Epithelial cell of esophagus (primary cell): ENCODE data around the gene EQTN.

Experiments
- DNase-seq: peaks from one replicate; pipeline ENCODE4 v3.0.0; 2010; ENCODE audit warnings: low read depth
- H3K4me3 ChIP-seq: 2 replicates; pipeline ENCODE4 v1.5.1; 2011; ENCODE audit warnings: mild to moderate bottlenecking, low read length, control low read depth
- CTCF ChIP-seq: IDR thresholded peaks from 2 replicates; pipeline ENCODE4 v1.5.1; 2011; ENCODE audit warnings: low read depth, mild to moderate bottlenecking, low read length, control low read depth, inconsistent platforms; ENCODE audit not compliant: insufficient read depth; ENCODE audit errors: missing control alignments

Gene EQTN

DNA sequence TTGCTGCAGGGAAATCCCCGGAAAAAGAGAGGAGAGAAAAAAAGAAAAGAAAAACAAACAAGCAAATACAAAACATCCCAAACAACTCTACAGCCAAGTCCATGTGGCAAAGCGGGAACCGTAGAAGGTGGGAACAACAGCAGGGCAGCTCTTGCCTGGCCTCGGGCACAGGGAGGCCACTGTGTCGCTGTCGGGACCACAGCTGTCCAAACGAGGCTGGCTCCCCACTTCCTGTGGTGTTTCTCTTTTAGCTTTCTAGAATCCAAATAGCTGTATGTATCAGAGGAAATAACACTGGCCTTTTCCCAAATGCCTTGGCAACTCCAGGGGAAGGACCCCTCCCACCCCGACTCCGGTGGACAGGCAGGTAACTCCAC lies 41.6 kb upstream of the EQTN start:
- H3K4me3 ChIP-seq, result no peak overlapping the region
- no peak for TF ChIP-seq CTCF
- DNase-seq, result no peak

DNA sequence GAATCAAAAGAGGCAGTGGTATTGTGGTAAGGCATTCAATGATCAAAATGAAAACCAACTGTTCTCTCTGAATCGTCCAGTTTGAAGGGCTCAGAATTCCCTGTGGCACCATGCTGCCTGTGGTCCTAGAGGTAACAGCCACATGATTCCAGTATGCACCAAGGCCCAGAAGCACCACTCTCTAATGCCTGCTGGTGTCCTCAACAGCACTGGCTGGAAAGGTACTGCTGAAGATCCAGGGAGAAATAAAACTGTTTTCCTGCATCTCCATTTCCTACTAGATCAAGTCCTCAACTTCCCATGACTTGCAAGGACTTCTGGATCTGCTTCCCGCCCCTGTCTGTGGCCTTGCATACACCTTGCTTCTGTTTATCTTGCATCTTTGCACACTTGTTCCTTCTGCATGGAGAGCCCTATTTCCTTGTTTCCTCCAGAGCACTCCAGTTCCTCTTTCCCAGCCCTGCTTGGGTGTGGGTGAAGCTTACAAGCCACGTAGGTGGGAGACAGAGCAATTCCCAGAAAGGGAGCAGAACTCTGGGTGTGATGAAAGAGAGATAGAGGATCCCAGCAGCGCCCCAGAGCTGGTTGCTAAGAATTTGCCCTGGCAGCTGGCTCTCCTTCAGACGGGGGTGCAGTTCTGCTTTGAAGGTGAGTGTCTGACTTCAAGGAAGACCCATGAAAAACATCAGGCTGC lies 41.0 kb upstream of the EQTN start:
- TF ChIP-seq CTCF, result no peak
- no peak for DNase-seq
- H3K4me3 ChIP-seq, result no peak overlapping the region

DNA sequence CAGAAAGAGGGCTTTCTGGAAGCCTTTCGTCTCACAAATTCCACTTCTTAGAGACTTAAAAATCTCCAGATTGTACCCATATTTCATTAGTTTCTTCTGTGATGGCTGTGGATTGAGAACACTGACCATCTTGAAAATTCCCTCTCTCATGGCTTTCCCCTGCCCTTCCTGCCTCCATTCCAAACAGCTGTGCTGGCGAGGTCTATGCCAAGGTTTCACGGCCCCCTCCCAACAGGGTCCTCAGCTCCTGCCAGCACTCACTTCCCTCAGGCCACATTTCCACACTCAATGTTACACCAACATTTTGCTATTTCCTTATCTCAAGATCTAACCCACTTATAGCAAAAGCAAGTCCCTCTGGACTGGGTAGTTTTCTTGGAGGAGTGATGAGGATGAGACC lies 40.3 kb upstream of the EQTN start:
- no peak for DNase-seq
- no peak for TF ChIP-seq CTCF

DNA sequence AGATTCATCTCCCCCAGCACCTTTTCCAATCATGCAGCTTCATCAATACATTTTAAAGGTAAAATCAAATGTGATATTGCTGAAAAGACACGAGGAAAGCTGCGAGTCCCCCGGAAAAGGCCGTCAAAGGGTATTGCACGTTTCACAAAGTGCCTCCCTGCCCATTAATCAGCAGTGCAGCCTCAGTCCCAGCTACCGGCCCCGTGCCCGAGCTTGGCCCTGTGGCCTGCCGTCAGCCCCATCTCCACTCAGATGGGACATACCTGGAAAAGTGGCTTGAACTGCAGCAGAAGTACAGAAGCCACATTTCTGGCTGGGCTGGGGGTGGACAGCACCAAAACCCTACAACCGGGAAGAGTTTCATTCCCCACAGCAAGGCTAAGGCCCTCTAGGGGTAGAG lies 39.9 kb upstream of the EQTN start:
- H3K4me3 ChIP-seq, result no peak overlapping the region
- DNase-seq, result no peak
- TF ChIP-seq CTCF, result no peak

More for the DNA sequence above, 40.3 kb upstream of the EQTN start:
- H3K4me3 ChIP-seq, result no peak overlapping the region

DNA sequence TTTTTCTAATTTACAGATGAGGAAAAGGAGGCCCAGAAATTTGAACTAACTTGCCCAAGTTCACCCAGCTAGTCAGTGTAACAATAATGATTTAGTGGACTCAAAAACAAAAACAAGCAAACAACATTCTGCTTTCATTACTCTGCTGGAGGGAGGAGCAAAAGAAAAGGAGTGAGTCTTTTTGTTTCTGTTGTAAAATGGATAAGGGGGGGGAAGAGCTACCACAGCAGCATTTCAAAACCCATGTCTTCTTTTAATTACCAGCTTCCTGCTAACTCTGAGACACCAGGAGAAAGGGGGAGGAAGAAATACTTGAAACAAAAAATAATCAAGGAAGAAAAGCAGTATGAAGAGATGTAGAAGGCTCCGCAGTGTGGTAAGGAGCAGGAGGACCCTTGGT lies 39.2 kb upstream of the EQTN start:
- no peak overlapping the region for H3K4me3 ChIP-seq
- no peak for DNase-seq
- TF ChIP-seq CTCF, result no peak

DNA sequence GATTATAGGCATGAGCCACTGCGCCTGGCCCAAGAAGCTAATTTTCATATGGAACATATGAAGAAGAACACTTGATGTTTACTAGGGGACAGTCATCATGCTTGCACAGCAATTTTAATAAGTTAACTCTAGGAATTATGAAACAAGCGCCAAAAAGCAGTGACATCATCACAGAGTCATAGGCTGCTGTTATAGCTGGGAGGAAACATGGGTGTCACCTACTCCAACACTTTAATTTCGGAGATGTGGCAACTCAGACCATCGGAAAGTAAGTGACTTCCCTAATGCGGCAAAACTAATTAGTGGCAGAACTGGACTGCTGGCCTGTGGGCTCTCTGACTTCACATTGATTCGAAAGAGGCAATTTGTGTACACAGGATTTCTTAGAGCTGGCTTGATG lies 38.1 kb upstream of the EQTN start:
- DNase-seq, result no peak
- no peak overlapping the region for H3K4me3 ChIP-seq
- no peak for TF ChIP-seq CTCF
